Smooth muscle cell (in vitro differentiated cells): ENCODE data around the gene LDHAL6A. TPM values are rescaled to one million over a fixed set of nuclear protein-coding genes. Genes with fewer than 3 reads are reported as not detected.

Experiments used
- DNase-seq: peaks from one replicate; lab custom pipeline; 2025; ENCODE audit not compliant: unreplicated experiment; lab: John Stamatoyannopoulos, UW
- H2AFZ ChIP-seq: fragments of 200-600 bp; sonication (generic); 2 replicates; pipeline ENCODE4 v1.6.0; 2016; ENCODE audit warnings: antibody characterized with exemption, low read depth, mild to moderate bottlenecking
- H3F3A ChIP-seq: fragments of 200-600 bp; sonication (generic); 2 replicates; pipeline ENCODE4 v1.6.0; 2017; ENCODE audit warnings: antibody characterized with exemption, low read depth
- H3K27ac ChIP-seq: fragments of 200-600 bp; sonication (generic); 2 replicates; pipeline ENCODE4 v1.5.1; 2016; ENCODE audit warnings: low read depth, mild to moderate bottlenecking
- H3K27me3 ChIP-seq: fragments of 200-600 bp; sonication (generic); 2 replicates; pipeline ENCODE4 v1.6.1; 2016; ENCODE audit warnings: low read depth, mild to moderate bottlenecking
- H3K36me3 ChIP-seq: fragments of 200-600 bp; sonication (generic); 2 replicates; pipeline ENCODE4 v1.5.1; 2016; ENCODE audit warnings: low read depth
- H3K4me1 ChIP-seq: fragments of 200-600 bp; sonication (generic); 2 replicates; pipeline ENCODE4 v1.5.1; 2016; ENCODE audit warnings: low read depth
- H3K4me2 ChIP-seq: fragments of 200-600 bp; sonication (generic); 2 replicates; pipeline ENCODE4 v1.6.0; 2016; ENCODE audit warnings: mild to moderate bottlenecking
- H3K4me3 ChIP-seq: fragments of 200-600 bp; sonication (generic); 2 replicates; pipeline ENCODE4 v1.5.1; 2016; ENCODE audit warnings: mild to moderate bottlenecking
- H3K79me2 ChIP-seq: fragments of 200-600 bp; sonication (generic); 2 replicates; pipeline ENCODE4 v1.6.0; 2016; ENCODE audit warnings: low read depth, mild to moderate bottlenecking
- H3K9ac ChIP-seq: fragments of 200-600 bp; sonication (generic); 2 replicates; pipeline ENCODE4 v1.6.0; 2016; ENCODE audit warnings: low read depth
- H3K9me3 ChIP-seq: fragments of 200-600 bp; sonication (generic); replicated peaks from 2 replicates; pipeline ENCODE4 v1.5.1; 2016; ENCODE audit warnings: low read depth
- H4K20me1 ChIP-seq: fragments of 200-600 bp; sonication (generic); 2 replicates; pipeline ENCODE4 v1.6.0; 2016; ENCODE audit warnings: low read depth
- WGBS: methylation state at CpG from one replicate; pipeline ENCODE4 v1.1.7; 2016; ENCODE audit warnings: low lambda C conversion rate; 5-methylcytosine and 5-hydroxymethylcytosine counted together
- polyA plus RNA-seq: library from polyadenylated mRNA; unstranded; fragments of >200 nt; fragmentation: Nextera tagmentation; extraction: Ambion mirVana; gene quantifications from 2 replicates; pipeline ENCODE4 v1.2.1, GENCODE V29; 2016
- total RNA-seq: library from RNA; depleted of rRNA; stranded (reverse); fragments of >200 nt; gene quantifications from 2 replicates; pipeline ENCODE4 v1.2.3, GENCODE V29; 2014
- TF ChIP-seq, protein P1 (sequence below): fragments of 200-600 bp; sonication (generic); IDR thresholded peaks from 2 replicates; pipeline ENCODE4 v1.5.1; 2017; ENCODE audit warnings: borderline replicate concordance, mild to moderate bottlenecking, antibody characterized with exemption; ENCODE audit not compliant: insufficient read depth, poor library complexity, severe bottlenecking

The LDHAL6A gene
- total and polyA plus RNA-seq, 2 experiments from 2014 or later, result 0.06 TPM; not detected in 1

DNA sequence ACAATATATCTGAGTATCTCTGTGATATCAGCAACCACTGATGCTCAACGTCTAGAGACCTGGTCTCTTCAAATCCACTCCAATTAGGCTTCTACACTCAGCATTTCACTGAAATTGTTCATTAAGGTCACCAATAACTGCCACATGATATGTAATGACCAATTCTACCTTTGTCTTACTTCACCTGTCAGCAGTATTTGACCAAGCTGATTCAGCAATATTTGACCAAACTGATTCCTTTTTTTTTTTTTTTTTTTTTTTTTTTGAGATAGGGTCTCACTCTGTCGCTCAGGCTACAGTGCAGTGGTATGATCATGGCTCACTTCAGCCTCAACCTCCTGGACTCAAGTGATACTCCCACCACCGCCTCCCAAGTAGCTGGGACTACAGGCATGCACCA, 65.5 kb downstream of the LDHAL6A start:
- Histone ChIP-seq H3K36me3 (no peaks in the 10 kb centered on the region), H3K4me3 (no peak overlapping the region), H3K4me2 (no peak overlapping the region), H4K20me1 (peaks cover 47% of the 10 kb centered on the region), H3K27me3 (no peaks in the 10 kb centered on the region), H2AFZ (no peak overlapping the region), H3F3A (no peaks in the 10 kb centered on the region), H3K79me2 (peaks cover 75% of the 10 kb centered on the region), H3K9me3 (no peaks in the 10 kb centered on the region), H3K9ac (no peak overlapping the region), H3K4me1 (peaks cover 4% of the 10 kb centered on the region), H3K27ac (no peak overlapping the region)
- TF ChIP-seq, protein P1, sequence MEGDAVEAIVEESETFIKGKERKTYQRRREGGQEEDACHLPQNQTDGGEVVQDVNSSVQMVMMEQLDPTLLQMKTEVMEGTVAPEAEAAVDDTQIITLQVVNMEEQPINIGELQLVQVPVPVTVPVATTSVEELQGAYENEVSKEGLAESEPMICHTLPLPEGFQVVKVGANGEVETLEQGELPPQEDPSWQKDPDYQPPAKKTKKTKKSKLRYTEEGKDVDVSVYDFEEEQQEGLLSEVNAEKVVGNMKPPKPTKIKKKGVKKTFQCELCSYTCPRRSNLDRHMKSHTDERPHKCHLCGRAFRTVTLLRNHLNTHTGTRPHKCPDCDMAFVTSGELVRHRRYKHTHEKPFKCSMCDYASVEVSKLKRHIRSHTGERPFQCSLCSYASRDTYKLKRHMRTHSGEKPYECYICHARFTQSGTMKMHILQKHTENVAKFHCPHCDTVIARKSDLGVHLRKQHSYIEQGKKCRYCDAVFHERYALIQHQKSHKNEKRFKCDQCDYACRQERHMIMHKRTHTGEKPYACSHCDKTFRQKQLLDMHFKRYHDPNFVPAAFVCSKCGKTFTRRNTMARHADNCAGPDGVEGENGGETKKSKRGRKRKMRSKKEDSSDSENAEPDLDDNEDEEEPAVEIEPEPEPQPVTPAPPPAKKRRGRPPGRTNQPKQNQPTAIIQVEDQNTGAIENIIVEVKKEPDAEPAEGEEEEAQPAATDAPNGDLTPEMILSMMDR, result no peak
- WGBS, result 82% methylated on average over 3 of the region's 3 CpGs
- DNase-seq, result no peak

DNA sequence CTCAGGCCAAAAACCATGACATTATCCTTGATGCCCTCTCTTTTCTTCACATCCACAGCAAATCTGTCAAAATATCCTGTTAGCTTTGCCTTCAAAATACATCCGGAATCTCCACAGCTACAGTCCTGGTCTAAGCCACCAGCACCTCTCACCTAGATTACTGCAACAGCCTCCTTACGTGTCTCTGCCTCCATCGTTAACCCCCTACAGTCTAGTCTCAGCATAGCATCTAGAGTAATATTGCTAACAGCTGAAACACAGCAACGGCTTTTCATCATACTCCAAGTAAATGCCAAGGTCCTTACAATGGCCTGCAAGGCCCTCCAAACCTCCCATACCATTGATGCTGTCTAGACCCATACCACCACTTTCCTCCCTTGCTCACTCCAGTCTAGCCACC, 66.7 kb downstream of the LDHAL6A start:
- Histone ChIP-seq H3K4me2 (no peak overlapping the region), H3K79me2 (peaks cover 82% of the 10 kb centered on the region), H4K20me1 (peaks cover 46% of the 10 kb centered on the region), H3K9ac (no peak overlapping the region), H3K9me3 (no peaks in the 10 kb centered on the region), H3K27me3 (no peaks in the 10 kb centered on the region), H2AFZ (no peak overlapping the region), H3F3A (no peaks in the 10 kb centered on the region), H3K36me3 (no peaks in the 10 kb centered on the region), H3K4me1 (peaks cover 6% of the 10 kb centered on the region), H3K27ac (no peak overlapping the region), H3K4me3 (no peak overlapping the region)
- DNase-seq, result no peak
- WGBS, result 65% methylated on average over 4 of the region's 4 CpGs
- TF ChIP-seq, protein P1, result no peak

DNA sequence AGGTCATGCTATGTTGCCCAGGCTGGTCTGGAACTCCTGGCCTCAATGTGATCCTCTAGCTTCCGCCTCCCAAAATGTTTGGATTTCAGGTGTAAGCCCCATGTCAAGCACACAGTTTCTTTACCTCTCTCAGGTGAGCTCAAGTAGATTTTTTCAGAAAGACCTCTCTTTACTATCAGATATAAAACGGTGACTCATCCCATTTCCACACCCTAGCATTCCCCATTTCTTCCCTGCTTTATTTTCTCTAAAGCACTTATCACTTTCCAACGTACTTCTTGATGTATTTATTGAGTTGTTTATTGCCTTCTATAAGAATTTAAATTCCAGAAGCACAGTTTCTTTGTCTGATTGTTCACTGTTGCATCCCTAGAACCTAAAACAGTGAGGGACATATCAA, 67.4 kb downstream of the LDHAL6A start:
- Histone ChIP-seq H3K4me1 (peaks cover 11% of the 10 kb centered on the region), H3K36me3 (no peaks in the 10 kb centered on the region), H3K4me3 (no peak overlapping the region), H3K9me3 (no peaks in the 10 kb centered on the region), H3K79me2 (peaks cover 81% of the 10 kb centered on the region), H3K4me2 (no peak overlapping the region), H3K27me3 (no peaks in the 10 kb centered on the region), H3K9ac (no peak overlapping the region), H4K20me1 (peaks cover 39% of the 10 kb centered on the region), H2AFZ (no peak overlapping the region), H3F3A (peaks cover 2% of the 10 kb centered on the region), H3K27ac (no peak overlapping the region)
- TF ChIP-seq, protein P1, result no peak
- DNase-seq, result no peak
- 92% methylated on average over 3 of the region's 3 CpGs for WGBS

DNA sequence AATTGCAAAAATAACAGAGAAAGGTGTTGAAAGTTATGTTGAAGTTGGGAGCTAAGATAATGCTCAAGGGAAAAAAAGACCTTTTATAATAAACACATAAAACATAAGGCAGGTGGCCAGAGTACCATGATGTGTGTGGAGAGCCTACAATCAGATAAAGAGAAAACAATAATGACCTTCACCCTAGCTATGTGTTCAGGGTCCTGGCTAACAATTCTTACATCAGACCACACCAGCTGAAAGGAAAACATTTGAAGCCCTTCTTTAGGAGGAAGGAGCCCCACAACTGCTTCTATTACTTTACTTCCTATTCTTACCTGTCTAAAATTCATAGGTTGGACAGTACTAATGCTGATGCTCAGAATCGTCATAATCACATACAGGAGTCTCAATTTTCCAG, 68.6 kb downstream of the LDHAL6A start:
- DNase-seq, result no peak

More for the DNA sequence above, 68.6 kb downstream of the LDHAL6A start:
- no peak overlapping the region for H3K4me3 ChIP-seq
- H3K79me2 ChIP-seq, result peaks cover 76% of the 10 kb centered on the region
- WGBS, result 100% methylated on average over 1 of the region's 1 CpG
- no peaks in the 10 kb centered on the region for H3K36me3 ChIP-seq
- peaks cover 32% of the 10 kb centered on the region for H4K20me1 ChIP-seq
- H3K9me3 ChIP-seq, result no peaks in the 10 kb centered on the region
- H3K4me1 ChIP-seq, result peaks cover 11% of the 10 kb centered on the region
- H3K4me2 ChIP-seq, result no peak overlapping the region
- H3K27me3 ChIP-seq, result no peaks in the 10 kb centered on the region
- H3F3A ChIP-seq, result peaks cover 2% of the 10 kb centered on the region
- no peak overlapping the region for H2AFZ ChIP-seq
- H3K9ac ChIP-seq, result no peak overlapping the region
- no peak overlapping the region for H3K27ac ChIP-seq
- TF ChIP-seq, protein P1, result no peak
